GM21786 (cell line): ENCODE measurements around the gene SLITRK2.

Experiments used
- ATAC-seq: cut with Tn5 transposase; IDR thresholded peaks from one replicate; pipeline ENCODE4 v1.9.1; 2021; ENCODE audit not compliant: unreplicated experiment

Gene SLITRK2, protein sequence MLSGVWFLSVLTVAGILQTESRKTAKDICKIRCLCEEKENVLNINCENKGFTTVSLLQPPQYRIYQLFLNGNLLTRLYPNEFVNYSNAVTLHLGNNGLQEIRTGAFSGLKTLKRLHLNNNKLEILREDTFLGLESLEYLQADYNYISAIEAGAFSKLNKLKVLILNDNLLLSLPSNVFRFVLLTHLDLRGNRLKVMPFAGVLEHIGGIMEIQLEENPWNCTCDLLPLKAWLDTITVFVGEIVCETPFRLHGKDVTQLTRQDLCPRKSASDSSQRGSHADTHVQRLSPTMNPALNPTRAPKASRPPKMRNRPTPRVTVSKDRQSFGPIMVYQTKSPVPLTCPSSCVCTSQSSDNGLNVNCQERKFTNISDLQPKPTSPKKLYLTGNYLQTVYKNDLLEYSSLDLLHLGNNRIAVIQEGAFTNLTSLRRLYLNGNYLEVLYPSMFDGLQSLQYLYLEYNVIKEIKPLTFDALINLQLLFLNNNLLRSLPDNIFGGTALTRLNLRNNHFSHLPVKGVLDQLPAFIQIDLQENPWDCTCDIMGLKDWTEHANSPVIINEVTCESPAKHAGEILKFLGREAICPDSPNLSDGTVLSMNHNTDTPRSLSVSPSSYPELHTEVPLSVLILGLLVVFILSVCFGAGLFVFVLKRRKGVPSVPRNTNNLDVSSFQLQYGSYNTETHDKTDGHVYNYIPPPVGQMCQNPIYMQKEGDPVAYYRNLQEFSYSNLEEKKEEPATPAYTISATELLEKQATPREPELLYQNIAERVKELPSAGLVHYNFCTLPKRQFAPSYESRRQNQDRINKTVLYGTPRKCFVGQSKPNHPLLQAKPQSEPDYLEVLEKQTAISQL

DNA sequence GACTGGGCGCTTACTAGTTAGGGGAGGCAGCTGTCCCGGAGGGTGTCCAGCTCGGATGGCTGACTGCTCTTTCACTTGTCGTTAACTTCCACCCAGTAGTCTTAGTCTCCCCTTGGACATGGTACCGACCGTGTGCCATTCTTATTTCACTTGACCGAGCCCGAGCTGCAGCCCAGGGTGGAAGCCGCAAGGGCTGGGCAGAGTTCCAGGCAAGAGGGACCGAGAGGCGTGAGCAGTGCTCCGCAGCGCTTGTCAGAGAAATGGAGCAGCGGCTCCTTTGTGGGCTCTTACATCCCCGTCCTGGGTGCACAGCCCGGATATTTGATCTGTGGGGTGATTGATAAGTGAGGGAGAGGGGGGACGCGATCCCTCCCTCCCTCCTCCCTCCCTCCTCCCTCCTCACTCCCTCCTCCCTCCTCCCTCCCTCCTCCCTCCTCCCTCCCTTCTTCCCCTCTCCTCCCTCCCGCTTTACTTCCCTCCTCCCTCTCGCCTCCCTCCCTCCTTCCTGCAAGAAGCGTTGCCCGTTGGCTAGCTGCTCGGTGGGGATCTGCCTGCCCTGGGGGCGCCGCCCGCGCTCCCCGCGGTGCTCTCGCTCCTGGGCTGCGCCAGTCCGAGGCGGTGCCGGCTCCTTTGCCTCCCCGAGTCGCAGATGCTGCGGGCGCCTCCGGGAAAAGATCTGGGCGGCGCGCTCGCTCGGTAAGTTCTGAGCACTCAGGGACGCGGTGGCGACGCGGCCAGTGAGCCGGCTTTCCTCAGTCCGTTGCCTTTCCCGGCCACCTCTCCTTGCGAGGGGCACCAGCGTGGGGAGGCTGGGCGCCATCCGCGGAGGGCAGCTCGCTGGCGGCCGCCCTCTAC is at the start of gene SLITRK2:
Gene SLITRK2, plus strand, starts transcription at position 499 of the 855 bp plus-strand sequence. CDS start 4,597 bp downstream, outside the sequence.
- ATAC-seq: no peak

DNA sequence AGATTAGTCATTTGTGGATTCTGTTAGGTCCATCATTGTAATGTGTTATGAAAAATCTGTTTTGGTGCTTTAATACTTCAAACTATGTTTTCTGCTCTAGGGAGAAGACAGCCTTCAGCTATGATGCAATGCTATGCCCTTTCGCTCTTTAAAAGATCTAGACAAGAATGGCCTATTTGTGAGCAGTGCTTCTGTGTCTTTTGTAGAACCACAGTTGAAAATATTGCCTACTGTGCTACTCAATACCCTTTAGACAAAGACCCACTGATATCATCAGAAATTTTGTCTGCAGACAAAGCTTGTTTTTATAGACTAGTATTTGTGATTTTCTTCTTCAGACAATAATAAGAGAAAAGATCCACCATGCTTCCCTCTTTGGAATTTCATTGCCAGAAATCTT is 44.6 kb upstream of the SLITRK2 start:
- no peak for ATAC-seq

DNA sequence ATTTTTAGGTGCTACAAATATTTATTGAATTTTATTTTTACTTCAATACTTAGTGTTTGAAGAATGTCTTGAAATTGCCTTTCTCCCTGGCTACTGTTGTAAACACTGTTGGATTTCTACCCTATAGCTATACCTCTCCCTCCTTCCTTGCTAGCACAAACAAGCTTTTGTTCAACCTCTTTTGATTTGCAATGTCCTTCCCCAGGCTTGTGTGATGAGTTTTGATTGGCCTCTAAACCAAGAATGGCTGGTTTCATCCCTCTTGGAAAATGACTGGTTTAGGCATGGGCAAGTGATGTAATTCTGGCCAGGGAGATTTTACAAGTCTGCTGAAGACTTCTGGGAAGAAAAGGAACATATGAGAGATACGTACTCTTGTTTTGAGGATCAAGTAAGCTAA is 25.3 kb upstream of the SLITRK2 start:
- ATAC-seq: no peak

DNA sequence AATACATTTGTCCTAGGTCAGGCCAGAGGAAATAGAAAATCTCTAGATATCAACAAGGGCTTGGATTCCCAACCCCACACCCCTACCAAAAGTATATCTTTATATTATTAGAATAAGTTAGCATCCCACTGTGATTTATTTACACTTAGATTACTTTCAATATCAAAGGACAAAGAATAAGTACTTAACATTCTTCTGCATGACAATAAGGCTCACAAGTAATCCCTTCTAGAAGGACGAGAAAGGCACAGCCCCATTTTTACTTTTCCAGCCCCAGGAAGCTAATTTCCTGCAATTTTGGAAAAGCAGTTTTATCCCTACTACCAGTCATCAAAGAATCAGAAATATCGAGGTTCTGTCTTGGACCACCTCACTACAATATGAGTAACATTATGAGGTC is 14.1 kb upstream of the SLITRK2 start:
- ATAC-seq: no peak

DNA sequence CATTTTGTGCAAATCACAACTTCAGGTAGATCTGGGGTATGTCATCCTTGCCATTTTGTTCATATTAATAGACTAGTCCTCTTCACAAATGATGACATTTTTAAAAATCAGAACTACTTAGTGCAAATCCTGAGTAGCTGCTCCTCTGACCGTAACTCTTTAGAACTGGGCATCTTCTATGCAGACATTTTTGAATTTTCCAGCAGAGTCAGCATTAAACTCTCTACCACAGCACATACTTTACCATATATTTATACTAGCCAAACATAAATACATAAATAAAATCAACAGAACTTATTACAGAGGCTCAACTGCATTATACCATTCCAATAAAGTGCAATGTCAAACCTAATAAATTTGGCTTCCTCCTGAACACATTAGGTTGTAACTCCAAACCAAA is 4.5 kb upstream of the SLITRK2 start:
- no peak for ATAC-seq

DNA sequence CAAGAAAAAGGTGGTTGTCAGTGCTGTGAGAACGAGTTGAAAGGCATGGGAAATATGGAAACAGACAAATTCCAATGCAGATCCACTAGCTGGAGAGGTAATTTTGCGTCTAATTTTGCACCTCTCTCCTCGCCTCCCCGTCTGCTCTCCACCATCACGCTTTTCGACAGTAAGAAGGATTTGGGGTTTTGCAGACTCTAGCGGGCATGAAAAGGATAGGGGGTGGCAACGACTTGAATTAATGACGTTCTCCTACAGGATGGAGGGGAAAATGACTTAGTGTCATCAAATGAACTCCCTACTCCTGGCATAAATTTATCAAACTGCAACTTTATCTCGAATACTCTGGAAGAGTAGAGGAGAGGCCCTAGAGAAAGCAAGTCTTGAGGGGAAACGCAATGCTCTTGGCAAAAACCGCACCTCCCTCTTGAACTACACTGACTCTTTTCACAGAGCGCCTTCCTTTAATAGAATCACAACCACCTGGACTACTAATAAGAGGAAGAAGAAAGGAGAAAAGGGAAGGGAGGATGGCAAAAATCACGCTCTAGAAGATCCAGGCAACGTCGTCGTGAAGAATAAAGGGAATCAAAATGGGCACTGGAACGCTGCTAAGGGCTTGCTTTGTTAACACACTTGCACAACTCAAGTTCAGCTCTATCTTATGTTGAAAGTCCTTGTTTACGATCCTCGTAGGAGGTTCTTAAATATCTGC is 871 bp upstream of the SLITRK2 start:
- no peak for ATAC-seq

DNA sequence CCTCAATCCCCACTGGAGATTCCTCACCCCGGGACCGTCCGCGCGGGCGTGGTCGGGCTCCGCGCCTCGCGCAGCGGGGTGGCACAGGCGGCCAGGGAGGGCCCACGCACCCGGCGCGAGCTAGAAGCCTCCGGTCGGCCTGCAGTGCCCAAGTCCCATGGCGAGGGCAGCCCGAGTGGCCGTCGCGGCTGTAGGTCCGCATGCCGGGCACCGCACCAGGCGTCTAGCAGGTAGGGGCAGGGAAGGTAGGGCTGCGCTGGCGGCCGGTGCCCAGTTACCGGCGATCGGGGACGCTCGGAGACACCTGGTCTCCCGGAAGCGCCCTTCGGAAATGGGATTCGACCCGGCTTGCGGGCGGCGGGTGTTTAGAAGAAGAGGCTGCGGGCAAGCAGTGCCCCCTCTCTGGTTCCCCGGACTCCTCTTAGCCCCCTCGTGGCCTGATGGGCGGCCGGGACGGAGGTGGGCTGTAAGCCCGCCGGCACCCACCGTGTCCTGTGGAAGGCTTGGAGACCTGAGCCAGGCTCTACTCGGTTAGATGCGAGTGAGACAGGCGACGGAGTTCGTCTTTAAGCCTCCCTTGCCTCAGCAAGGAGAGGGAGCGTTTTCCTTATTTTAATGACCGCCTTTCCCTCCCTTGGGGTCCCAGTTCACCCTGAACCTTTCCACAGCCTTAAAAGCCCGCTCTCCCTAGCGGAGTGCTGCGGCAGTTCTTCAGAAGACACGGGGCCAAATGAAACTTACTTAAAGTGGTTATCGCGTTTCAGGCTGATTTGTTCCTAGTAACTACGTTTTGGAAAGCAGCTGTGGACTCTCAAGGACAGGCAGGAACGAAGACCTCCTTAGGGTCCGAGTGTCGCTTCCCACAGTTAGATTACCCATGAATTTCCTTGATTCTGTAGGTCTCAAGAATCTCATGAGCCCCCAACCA is 821 bp downstream of the SLITRK2 start:
- no peak for ATAC-seq

DNA sequence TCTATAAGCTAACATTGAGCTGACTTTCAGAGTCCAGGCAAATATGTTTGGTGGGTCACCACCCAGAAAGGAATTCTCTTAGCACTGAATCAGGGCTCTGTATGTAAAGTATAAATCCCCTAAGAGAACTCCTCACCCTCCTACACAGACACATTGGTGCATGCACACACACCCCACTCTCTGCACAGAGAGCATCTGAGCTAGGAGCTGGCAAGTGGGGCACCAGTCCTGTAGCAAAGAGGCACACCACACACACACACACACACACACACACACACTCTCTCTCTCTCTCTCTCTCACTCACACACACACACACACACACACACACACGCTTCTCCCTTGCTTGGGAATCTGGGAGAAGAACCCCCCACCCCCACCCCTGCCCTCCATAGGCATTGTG is 3.2 kb downstream of the SLITRK2 start:
- ATAC-seq: no peak

DNA sequence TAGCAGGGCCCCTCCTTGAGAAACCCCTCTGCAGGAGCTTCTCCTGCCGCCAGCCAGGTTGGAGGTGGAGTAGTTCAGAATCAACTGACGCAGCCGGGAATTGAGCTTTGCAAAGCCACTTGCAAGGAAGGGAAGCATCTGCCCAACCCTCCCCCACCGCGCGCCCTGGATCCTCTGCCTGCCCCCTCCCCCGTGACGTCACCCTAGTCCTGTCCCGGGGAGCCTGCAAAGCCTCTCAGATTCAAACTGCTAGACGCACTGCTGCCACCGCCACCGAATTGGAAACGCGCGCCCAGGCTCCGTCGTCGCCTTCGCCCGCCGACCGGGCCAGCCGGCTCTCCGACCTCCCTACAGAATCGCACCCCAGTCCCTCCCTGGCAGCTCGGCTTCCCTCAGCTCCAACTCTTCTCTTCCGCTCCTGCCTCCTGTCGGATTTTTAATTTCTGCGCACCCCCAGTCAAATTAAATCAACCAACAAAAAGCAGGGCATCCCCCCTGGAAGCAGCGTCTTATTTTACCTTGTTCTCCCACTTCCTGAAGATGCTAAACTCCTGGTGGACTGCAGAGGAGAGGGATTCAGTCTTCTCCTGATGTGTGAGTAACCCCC is 3.8 kb downstream of the SLITRK2 start:
- ATAC-seq: no peak

DNA sequence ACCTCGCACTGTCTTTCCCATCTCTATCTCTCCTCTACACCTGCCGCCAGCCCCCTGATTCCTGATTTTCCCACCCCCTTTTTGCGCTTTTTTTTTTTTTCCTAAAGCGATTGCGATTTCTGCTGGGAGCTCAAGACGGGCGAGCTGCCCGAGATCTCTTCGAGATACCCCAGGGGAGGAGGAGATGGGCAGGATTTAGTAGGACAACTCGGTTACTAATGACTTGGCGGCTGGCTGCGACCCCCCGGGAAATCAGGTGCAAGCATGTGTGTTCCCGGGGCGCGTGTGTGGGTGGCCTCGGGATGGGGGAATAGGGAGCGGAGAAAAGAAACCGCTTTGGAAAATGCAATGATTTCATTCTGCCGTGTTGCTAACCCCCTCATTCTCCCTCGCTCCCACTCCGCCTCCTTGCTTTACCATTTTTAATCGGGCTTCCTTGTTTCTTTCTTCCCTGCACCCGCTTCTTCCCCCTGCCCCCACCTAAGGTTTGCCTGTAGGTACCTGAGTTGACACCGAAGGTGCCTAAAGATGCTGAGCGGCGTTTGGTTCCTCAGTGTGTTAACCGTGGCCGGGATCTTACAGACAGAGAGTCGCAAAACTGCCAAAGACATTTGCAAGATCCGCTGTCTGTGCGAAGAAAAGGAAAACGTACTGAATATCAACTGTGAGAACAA is 4.4 kb downstream of the SLITRK2 start:
- ATAC-seq: no peak

DNA sequence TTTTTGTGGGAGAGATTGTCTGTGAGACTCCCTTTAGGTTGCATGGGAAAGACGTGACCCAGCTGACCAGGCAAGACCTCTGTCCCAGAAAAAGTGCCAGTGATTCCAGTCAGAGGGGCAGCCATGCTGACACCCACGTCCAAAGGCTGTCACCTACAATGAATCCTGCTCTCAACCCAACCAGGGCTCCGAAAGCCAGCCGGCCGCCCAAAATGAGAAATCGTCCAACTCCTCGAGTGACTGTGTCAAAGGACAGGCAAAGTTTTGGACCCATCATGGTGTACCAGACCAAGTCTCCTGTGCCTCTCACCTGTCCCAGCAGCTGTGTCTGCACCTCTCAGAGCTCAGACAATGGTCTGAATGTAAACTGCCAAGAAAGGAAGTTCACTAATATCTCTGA is 5.5 kb downstream of the SLITRK2 start:
- no peak for ATAC-seq

DNA sequence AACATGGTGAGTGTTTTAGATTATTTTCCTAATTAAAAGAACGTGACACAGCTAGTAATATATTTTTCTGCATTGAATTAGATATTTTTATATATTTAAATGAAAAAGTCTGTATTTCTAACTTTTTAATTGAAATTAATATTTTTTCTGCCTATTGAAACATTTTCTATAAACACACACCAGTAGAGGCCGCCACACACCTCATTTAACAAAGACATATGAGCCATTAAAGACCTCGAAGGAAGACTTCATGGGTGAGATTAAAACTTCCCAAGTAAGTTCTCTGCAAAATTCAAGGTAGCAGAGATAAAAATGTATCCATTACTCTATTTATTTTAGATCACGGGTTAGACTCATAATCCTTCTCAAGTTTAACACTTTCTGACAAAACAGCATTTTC is 8.3 kb downstream of the SLITRK2 start:
- no peak for ATAC-seq

DNA sequence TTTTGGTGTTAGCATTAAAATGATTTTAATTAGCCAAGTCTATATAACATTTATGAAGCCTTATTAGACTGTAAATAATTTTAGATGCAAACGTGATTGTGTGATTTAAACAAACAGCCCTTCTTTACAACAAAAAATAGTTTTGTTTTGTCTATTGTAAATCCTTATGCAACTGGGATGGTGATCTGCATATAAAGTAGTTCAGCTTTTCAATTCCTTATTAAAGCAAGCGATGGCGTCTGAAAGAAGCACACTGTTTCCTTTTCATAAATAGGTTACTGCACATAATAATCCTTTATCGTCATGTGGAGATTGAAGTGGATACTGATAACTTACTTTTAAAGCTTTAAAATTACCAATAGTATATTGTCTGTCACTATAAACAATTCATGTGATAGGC is 8.8 kb downstream of the SLITRK2 start:
- ATAC-seq: no peak

DNA sequence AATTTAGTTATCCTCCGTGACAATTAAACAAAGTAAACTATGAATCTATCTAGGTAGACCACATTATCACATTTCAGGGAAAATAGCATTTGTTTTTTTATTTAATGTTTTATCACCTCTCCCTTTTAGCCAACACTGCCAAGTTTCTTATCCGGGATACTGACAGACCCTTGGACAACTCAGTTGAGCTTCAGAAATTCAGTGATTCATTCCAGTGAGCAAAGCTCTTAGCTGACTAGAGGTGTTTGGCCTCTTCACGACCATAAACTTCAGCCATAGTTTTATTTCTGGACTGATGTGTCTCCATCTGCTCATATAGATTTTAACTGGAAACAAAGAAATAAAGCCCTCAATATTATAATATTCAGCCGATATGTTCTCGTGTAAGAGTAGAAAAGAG is 15.2 kb downstream of the SLITRK2 start:
- ATAC-seq: no peak

DNA sequence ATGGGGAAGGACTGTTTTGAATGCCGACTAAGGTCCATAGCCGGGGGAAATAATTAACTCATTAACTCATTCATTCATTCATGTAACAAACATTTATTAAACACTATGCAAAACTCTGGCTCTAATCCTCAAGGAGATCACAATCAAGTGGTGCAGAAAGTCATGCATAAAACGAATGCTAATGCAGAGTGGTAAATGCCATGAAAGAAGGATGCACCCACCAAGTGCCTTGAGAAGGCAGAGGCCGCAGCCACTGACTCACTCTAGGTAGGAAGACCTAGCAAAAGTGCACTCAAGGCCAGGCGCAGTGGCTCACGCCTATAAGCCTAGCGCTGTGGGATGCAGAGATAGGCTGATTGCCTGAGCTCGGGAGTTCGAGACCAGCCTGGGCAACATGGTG is 22.9 kb downstream of the SLITRK2 start:
- ATAC-seq: no peak

DNA sequence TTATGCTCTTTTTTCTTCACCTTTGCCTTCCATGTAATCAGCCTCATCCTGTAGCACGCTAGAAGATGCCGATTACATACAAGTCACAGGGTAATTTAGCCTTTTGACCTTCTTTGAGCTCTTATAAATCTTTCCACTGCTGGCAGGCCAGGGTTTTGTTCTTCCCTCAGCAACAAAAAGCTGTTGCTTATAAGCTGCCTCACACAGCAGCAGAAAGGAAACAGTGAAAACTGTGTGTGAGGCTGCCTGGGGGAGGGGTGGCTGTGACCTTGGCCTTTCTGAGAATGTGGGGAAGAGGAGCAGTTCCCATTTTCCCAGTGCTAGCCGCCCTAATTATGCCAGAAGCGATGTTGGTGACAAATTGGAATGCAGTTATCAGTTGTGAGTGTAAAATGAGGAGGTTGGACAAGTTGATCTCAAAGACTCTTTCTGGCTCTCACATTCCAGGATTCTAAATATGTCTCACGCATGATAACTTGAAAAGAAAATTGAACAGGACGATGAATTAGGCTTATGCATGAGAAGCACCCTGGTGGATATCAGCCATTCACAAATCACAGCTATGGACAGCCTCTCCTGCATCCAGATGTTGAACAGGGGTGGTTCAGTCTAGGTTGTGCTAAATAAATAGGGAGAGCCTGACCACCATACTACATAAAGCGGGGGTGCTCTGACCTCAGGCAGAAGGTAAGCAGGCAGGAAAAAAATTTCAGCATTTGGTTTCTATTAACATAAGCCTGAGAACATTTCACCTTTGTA is 25.7 kb downstream of the SLITRK2 start:
- ATAC-seq: no peak

DNA sequence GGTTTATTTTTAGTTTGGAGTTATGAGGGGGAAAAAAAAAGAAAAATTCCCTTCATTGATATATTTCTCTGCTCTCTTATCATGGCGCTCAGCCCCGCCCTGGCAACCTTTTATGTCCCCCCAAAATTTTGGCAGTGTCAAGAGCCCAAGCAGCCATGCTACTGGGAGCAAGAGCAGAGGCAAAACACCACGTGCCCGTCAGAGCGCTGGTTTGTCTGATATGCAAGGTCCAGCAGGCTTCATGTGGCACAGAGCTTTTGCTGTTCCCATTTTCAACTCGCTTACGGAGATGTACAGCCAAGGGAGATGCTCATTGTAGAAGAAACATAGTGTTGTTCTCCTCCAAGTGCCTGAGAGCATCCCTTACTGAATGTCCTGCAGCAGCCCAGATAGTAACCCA is 27.3 kb downstream of the SLITRK2 start:
- ATAC-seq: no peak

DNA sequence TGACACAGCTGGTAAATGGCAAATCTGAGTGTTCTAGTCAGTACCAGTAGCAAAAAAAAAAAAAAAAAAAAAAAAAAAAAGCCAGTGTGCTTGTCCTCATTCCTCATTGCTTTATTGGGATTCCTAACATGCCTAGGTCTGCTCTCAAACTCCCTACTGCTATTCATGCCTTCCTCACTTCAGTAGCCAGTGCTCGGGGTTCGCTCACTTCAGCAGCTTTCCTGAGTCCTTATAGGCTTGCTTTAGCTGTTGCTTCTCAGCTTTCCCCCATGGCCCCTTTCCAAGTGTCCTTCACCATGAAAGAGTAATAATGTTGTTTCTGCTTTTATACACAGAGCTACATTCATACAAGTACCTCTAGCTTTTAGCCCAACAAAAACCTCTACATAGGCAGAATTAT is 30.8 kb downstream of the SLITRK2 start:
- no peak for ATAC-seq
